Heart left ventricle (tissue), 13 donors: Measurements from ENCODE around the gene RASGEF1C.

Source experiments
- POLR2A ChIP-seq, 2 donors: fragments of 450-650 bp; IDR thresholded peaks; one replicate each; pipeline ENCODE4 v1.6.1; 2017; ENCODE audit warnings: antibody characterized with exemption in 2 of 2, mild to moderate bottlenecking in 2 of 2, moderate library complexity in 2 of 2
- TF ChIP-seq, protein P1 (sequence below), 12 donors: fragments of 200-600 bp; sonication (generic) in 4 of 12; IDR thresholded peaks; one replicate each; pipeline versions ENCODE4 v1.5.0 to v1.8.0; 2018 to 2022; ENCODE audit warnings: antibody characterized with exemption in 12 of 12, mild to moderate bottlenecking in 5 of 12
- donor health status: ischemic (EF 13 %, LVEDD 7.1; RV severe dilation, severe dysfunction).
- donor health status: DM: no; HTN: yes; CAD: no.
- donor health status: DM: no; HTN: no; CAD: no.
- donor health status: ischemic (EF 25% LVEDD 6.9; RV normal size, moderate dysfunction).
- donor health status: ischemic (EF 25% LVEDD 5.7; RV mildly dilated, moderate dysfunction).
- donor health status: ischemic (EF 35%, LVEDD 5.7; RV mildly dilated, moderate dysfunction).
- donor health status: nonischemic (EF 11% LVEDD 7.7; RV severe dilation, severe dysfunction).
- donor health status: DM: yes; HTN: yes; CAD: no.
- donor health status: PGD.
- donor health status: ischemic (EF 29% LVEDD 5.4; RV normal size, mild dysfunction).
- donor health status: nonischemic (EF 23%, LVEDD 6.1; RV moderate dilation, normal function).

DNA sequence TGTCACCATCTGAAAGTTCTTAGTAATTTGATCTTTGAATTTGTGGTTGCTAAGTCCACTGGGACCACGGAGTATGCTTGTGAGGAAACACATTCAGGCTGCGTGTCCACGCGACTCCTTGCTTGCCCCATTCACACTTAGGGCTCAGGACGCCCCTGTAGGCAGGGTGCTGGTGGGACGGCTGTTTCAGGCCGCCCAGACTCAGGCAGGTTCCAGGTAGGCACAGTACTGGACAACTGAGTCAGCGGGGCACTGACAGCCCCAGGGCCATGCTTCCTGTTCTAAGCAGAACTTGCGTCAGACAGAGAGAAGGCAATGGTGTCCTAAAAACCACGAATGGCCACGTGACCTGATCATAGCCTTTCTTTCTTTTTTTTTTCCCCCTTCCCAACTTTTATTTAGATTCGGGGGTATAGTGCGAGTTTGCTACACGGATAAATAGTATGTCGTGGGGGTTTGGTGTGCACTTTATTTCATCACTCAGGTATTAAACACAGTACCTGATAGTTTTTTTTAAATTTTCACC is 7.7 kb upstream of the RASGEF1C start:
- TF ChIP-seq, protein P1, sequence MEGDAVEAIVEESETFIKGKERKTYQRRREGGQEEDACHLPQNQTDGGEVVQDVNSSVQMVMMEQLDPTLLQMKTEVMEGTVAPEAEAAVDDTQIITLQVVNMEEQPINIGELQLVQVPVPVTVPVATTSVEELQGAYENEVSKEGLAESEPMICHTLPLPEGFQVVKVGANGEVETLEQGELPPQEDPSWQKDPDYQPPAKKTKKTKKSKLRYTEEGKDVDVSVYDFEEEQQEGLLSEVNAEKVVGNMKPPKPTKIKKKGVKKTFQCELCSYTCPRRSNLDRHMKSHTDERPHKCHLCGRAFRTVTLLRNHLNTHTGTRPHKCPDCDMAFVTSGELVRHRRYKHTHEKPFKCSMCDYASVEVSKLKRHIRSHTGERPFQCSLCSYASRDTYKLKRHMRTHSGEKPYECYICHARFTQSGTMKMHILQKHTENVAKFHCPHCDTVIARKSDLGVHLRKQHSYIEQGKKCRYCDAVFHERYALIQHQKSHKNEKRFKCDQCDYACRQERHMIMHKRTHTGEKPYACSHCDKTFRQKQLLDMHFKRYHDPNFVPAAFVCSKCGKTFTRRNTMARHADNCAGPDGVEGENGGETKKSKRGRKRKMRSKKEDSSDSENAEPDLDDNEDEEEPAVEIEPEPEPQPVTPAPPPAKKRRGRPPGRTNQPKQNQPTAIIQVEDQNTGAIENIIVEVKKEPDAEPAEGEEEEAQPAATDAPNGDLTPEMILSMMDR (IDR thresholded peaks at IDR 0.05): no peak
- TF ChIP-seq POLR2A (IDR thresholded peaks at IDR 0.05): no peak
